C4-2B (cell line): ENCODE data around the gene TRIM29.

Source experiments
- CTCF ChIP-seq: fragments of 450-650 bp; conservative IDR thresholded peaks from 2 replicates; pipeline ENCODE4 v1.5.1; 2017; ENCODE audit warnings: mild to moderate bottlenecking
- ZFX ChIP-seq: fragments of 450-650 bp; IDR thresholded peaks from 2 replicates; pipeline ENCODE4 v1.6.1; 2017

- no peak; the same call in 1 of the 2 replicates for TF ChIP-seq CTCF
- no peak for TF ChIP-seq ZFX
Measured at GRCh38 chr11:120112174-120112796, 25.6 kb downstream of the TRIM29 start.
